C4-2B (cell line): Measurements from ENCODE around the gene CTTNBP2.

Experiments
- H3K27ac ChIP-seq: fragments of 450-650 bp; 2 replicates; pipeline ENCODE4 v1.5.1; 2017
- CTCF ChIP-seq: fragments of 450-650 bp; conservative IDR thresholded peaks from 2 replicates; pipeline ENCODE4 v1.5.1; 2017; ENCODE audit warnings: mild to moderate bottlenecking
- ZFX ChIP-seq: fragments of 450-650 bp; IDR thresholded peaks from 2 replicates; pipeline ENCODE4 v1.6.1; 2017

Gene CTTNBP2

GRCh38 chr7:117856196-117856595 lies 17.0 kb downstream of the CTTNBP2 start:
- H3K27ac ChIP-seq, result no peak overlapping the region
- TF ChIP-seq ZFX, result no peak
- no peak for TF ChIP-seq CTCF

GRCh38 chr7:117854186-117854585 lies 19.1 kb downstream of the CTTNBP2 start:
- H3K27ac ChIP-seq, result no peak overlapping the region
- no peak for TF ChIP-seq ZFX
- TF ChIP-seq CTCF, result no peak

GRCh38 chr7:117848941-117849340 lies 24.3 kb downstream of the CTTNBP2 start:
- TF ChIP-seq CTCF (no peak), ZFX (no peak)
- no peak overlapping the region for H3K27ac ChIP-seq

- TF ChIP-seq CTCF (no peak), ZFX (no peak)
- no peak overlapping the region for H3K27ac ChIP-seq
Measured at GRCh38 chr7:117844678-117845077, 28.6 kb downstream of the CTTNBP2 start.

- no peak for TF ChIP-seq CTCF
- no peak for TF ChIP-seq ZFX
Measured at GRCh38 chr7:117841611-117842010, 31.6 kb downstream of the CTTNBP2 start.

GRCh38 chr7:117841011-117841410 lies 32.2 kb downstream of the CTTNBP2 start:
- TF ChIP-seq CTCF (no peak), ZFX (no peak)
- H3K27ac ChIP-seq, result no peak overlapping the region

More at GRCh38 chr7:117841611-117842010, 31.6 kb downstream of the CTTNBP2 start:
- no peak overlapping the region for H3K27ac ChIP-seq

GRCh38 chr7:117839507-117839906 lies 33.7 kb downstream of the CTTNBP2 start:
- no peak overlapping the region for H3K27ac ChIP-seq
- no peak for TF ChIP-seq CTCF
- no peak for TF ChIP-seq ZFX
